ENCODE data around the gene GALNT10. TPM values are rescaled to one million over a fixed set of nuclear protein-coding genes. Genes with fewer than 3 reads are reported as not detected.

Gene GALNT10
- polyA plus RNA-seq, 1 donor (not counting 4 experiments of a cell fraction or from before 2014, with no cell fraction given): 17.9 TPM

DNA sequence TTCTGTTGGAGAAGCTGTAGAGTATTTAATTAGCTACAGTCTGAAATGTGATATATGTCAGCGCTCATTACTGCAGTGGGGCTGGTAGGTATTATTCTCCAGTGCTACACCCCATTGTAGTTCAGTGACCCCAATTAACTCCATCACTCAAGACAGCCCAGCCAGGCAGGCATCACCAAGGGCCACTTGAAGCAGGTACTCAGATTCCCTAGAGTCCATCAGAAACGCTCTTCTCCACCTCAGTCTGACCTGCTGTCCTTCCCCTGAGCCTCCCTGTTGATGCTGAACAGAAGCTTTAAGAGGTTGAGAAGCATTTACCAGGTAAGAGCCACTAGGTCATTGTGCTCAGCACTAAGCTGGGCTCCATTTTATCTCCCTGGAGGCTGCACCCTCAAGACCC lies 71.8 kb downstream of the GALNT10 start:
- no peak overlapping the region for H2AFZ ChIP-seq (ENCODE audit: control insufficient read depth, low read length)
- TF ChIP-seq, protein P1, sequence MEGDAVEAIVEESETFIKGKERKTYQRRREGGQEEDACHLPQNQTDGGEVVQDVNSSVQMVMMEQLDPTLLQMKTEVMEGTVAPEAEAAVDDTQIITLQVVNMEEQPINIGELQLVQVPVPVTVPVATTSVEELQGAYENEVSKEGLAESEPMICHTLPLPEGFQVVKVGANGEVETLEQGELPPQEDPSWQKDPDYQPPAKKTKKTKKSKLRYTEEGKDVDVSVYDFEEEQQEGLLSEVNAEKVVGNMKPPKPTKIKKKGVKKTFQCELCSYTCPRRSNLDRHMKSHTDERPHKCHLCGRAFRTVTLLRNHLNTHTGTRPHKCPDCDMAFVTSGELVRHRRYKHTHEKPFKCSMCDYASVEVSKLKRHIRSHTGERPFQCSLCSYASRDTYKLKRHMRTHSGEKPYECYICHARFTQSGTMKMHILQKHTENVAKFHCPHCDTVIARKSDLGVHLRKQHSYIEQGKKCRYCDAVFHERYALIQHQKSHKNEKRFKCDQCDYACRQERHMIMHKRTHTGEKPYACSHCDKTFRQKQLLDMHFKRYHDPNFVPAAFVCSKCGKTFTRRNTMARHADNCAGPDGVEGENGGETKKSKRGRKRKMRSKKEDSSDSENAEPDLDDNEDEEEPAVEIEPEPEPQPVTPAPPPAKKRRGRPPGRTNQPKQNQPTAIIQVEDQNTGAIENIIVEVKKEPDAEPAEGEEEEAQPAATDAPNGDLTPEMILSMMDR (optimal IDR thresholded peaks at IDR 0.05 in 1 of 3, IDR thresholded peaks at IDR 0.05 in 1 of 3, conservative IDR thresholded peaks at IDR 0.05 in 1 of 3; ENCODE audit: extremely low read depth in 1 of 3, insufficient read depth in 2 of 3, low read length in 3 of 3): no peak
- FAIRE-seq (no peak), DNase-seq (ENCODE audit: low read depth, low spot score) (no peak)
- no peaks in the 10 kb centered on the region for H3K36me3 ChIP-seq (ENCODE audit: control insufficient read depth in 2 of 2, extremely low read depth in 1 of 2, insufficient read depth in 2 of 2, low read length in 2 of 2)
- dilution Hi-C loops (cut with MboI; ENCODE audit: extremely low pct_ligation_motif_present, low sequenced_read_pairs): no loop called here
- no peaks in the 10 kb centered on the region for H3K9me1 ChIP-seq (ENCODE audit: control insufficient read depth, extremely low read depth, insufficient read depth, low read length)
- no peaks in the 10 kb centered on the region for H3K9me3 ChIP-seq (ENCODE audit: control insufficient read depth, low read depth, low read length)
- no peaks in the 10 kb centered on the region for H3K79me2 ChIP-seq (ENCODE audit: control insufficient read depth, insufficient read depth, low read length)
- H3K9ac ChIP-seq (ENCODE audit: control insufficient read depth, extremely low read depth, insufficient read depth, low read length): no peak overlapping the region
- H3K4me2 ChIP-seq (ENCODE audit: control insufficient read depth, extremely low read depth, insufficient read depth, low read depth, low read length): no peak overlapping the region
- no peak overlapping the region for H3K4me3 ChIP-seq (ENCODE audit: control insufficient read depth in 2 of 3, extremely low read depth in 1 of 3, insufficient read depth in 2 of 3, low read depth in 1 of 3, low read length in 3 of 3)
- H3K4me1 ChIP-seq (ENCODE audit: control insufficient read depth, extremely low read depth, insufficient read depth, low read length): no peaks in the 10 kb centered on the region
- H3K27me3 ChIP-seq (ENCODE audit: control insufficient read depth, extremely low read depth, insufficient read depth, low read length): no peaks in the 10 kb centered on the region
- no peaks in the 10 kb centered on the region for H4K20me1 ChIP-seq (ENCODE audit: control insufficient read depth, extremely low read depth, insufficient read depth, low read length)
- H3K27ac ChIP-seq (ENCODE audit: control insufficient read depth, insufficient read depth, low read length): no peak overlapping the region

DNA sequence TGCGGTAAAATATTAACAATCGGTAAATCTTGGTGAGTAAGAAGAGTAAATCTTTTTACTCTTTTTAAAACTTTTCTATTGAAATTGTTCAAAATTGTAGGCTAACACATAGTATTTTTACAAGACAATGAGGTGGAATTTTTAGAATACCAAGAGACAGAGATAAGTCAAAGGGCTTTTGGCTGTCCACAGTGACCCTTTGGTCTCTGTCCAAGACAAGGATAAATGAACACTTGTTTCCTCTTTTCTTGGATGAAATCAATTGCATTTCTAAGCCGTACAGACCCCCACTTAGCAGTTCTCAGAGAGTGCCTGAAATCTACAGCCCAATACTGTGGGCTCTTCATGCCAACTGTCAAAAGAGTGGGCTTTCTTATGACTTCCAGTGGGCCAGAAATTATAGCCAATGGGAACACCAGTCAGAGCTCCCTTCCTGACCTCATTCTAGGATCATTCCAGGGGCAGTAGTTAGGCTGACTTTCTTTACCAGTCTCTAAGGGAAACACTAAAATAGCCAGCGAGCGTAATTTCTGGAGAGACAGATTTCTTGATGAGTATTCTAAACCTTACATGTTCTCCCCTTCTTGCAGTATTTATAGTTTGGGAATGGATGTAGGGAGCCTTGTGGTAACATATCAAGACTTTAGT lies 74.1 kb downstream of the GALNT10 start:
- no peak for FAIRE-seq
- Histone ChIP-seq H2AFZ (ENCODE audit: control insufficient read depth, low read length) (no peak overlapping the region), H3K9ac (ENCODE audit: control insufficient read depth, extremely low read depth, insufficient read depth, low read length) (no peak overlapping the region), H3K79me2 (ENCODE audit: control insufficient read depth, insufficient read depth, low read length) (no peaks in the 10 kb centered on the region), H3K9me1 (ENCODE audit: control insufficient read depth, extremely low read depth, insufficient read depth, low read length) (no peaks in the 10 kb centered on the region), H3K27me3 (ENCODE audit: control insufficient read depth, extremely low read depth, insufficient read depth, low read length) (no peaks in the 10 kb centered on the region), H3K27ac (ENCODE audit: control insufficient read depth, insufficient read depth, low read length) (no peak overlapping the region), H3K9me3 (ENCODE audit: control insufficient read depth, low read depth, low read length) (no peaks in the 10 kb centered on the region), H3K4me2 (ENCODE audit: control insufficient read depth, extremely low read depth, insufficient read depth, low read depth, low read length) (no peak overlapping the region), H3K36me3 (ENCODE audit: control insufficient read depth in 2 of 2, extremely low read depth in 1 of 2, insufficient read depth in 2 of 2, low read length in 2 of 2) (no peaks in the 10 kb centered on the region), H3K4me1 (ENCODE audit: control insufficient read depth, extremely low read depth, insufficient read depth, low read length) (no peaks in the 10 kb centered on the region), H3K4me3 (ENCODE audit: control insufficient read depth in 2 of 3, extremely low read depth in 1 of 3, insufficient read depth in 2 of 3, low read depth in 1 of 3, low read length in 3 of 3) (no peak overlapping the region), H4K20me1 (ENCODE audit: control insufficient read depth, extremely low read depth, insufficient read depth, low read length) (no peaks in the 10 kb centered on the region)
- DNase-seq (ENCODE audit: low read depth, low spot score): no peak
- dilution Hi-C loops (cut with MboI; ENCODE audit: extremely low pct_ligation_motif_present, low sequenced_read_pairs): no loop called here
- TF ChIP-seq, protein P1 (optimal IDR thresholded peaks at IDR 0.05 in 1 of 3, IDR thresholded peaks at IDR 0.05 in 1 of 3, conservative IDR thresholded peaks at IDR 0.05 in 1 of 3; ENCODE audit: extremely low read depth in 1 of 3, insufficient read depth in 2 of 3, low read length in 3 of 3): no peak
- TF ChIP-seq EZH2 (IDR thresholded peaks at IDR 0.05; ENCODE audit: low read length): no peak

Data from keratinocyte (primary cell).